Mononuclear cell (primary cell): ENCODE results near the gene B3GALNT1. TPM values are rescaled to one million over a fixed set of nuclear protein-coding genes. Genes with fewer than 3 reads are reported as not detected.
"Not testable (repeated sequence)": the region's sequence is repeated elsewhere in the genome, so short reads cannot be mapped to it uniquely, and the experiment has no call there.

Experiments
- H3K27me3 ChIP-seq: 2 replicates; pipeline ENCODE4 v1.6.0; 2011; ENCODE audit warnings: low read length, control low read depth; ENCODE audit not compliant: insufficient read depth
- H3K4me1 ChIP-seq: 2 replicates; pipeline ENCODE4 v1.5.1; 2011; ENCODE audit warnings: mild to moderate bottlenecking, low read length, control low read depth; ENCODE audit not compliant: insufficient read depth
- H3K4me3 ChIP-seq: 2 replicates; pipeline ENCODE4 v1.5.1; 2011; ENCODE audit warnings: mild to moderate bottlenecking, low read length, moderate library complexity
- H3K9me3 ChIP-seq: 2 replicates; pipeline ENCODE4 v1.5.1; 2011; ENCODE audit warnings: low read depth, mild to moderate bottlenecking, control low read depth, low read length
- total RNA-seq: library from RNA; depleted of rRNA; stranded (reverse); fragments of >200 nt; gene quantifications from one replicate; pipeline ENCODE4 v1.2.3, GENCODE V29; 2012

B3GALNT1 gene
- total RNA-seq, 1 donor = 0.42 TPM

DNA sequence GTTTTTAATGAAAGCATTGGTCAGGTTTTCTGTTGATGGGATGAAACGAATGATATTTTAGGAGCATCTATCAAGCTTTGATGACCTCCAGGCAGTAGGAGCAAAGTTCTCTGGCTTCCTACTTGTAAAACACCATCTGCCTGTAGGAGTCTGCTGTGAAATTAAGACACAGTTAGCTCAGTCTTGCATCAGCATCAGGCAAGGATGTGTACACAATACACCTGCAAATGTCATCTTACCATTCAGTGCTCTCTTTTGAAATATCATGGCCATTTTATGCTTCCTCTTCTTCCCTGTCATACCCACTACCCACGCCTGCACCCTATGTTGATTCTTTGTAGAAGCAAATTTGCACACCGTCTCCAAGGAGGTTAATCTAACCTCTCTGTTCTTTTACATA, 38.2 kb downstream of the B3GALNT1 start:
- Histone ChIP-seq H3K4me3 (no peak overlapping the region), H3K27me3 (no peaks in the 10 kb centered on the region), H3K4me1 (peaks cover 41% of the 10 kb centered on the region), H3K9me3 (no peaks in the 10 kb centered on the region)

DNA sequence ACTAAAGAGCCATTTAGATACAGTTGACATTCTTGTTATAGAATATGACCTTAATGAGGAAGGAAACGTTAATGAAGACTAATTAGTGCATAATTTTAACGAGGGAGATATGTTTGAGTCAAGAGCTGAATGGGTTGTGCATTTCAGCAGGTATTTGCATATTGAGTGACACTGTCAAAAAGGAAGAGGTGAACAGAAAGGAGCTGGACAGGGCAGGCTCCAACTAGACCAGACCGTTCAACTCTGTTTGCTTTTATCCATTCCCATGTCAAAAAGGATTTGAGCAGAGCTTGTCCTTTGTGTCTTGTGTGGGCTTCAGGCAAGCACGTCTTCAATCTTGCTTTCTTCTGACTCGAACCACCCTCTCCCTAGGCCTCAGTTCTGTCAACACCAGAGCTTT, 40.7 kb downstream of the B3GALNT1 start:
- Histone ChIP-seq H3K4me3 (no peak overlapping the region), H3K4me1 (peaks cover 15% of the 10 kb centered on the region), H3K9me3 (no peaks in the 10 kb centered on the region), H3K27me3 (no peaks in the 10 kb centered on the region)

GRCh38 chr3:161054860-161055604, 50.1 kb downstream of the B3GALNT1 start:
- no peaks in the 10 kb centered on the region for H3K4me1 ChIP-seq
- no peaks in the 10 kb centered on the region for H3K9me3 ChIP-seq
- H3K4me3 ChIP-seq = no peak overlapping the region
- no peaks in the 10 kb centered on the region for H3K27me3 ChIP-seq

- H3K27me3 ChIP-seq = no peaks in the 10 kb centered on the region
These were observed 53.3 kb downstream of the B3GALNT1 start for GRCh38 chr3:161051856-161052255.

DNA sequence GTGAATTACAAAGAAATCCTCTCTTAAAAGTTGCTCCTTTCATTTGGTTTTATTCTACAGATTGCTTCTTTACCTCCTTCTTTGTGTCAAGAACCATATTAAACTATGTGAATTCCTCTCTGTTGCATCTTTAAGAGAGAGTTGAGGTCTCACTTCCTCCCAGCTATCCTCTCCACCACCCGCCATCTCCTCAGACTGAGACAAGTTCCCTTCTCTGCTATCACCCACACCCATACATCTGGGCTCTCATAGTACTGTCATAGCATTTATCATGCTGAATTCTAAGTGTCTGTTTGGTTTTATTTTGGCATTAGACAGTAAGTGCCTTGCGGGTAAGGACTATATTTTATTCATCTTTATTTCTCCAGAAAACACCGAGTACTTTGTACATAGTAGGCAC, 54.2 kb downstream of the B3GALNT1 start:
- H3K27me3 ChIP-seq = no peaks in the 10 kb centered on the region
- H3K4me1 ChIP-seq = no peaks in the 10 kb centered on the region
- H3K4me3 ChIP-seq = no peak overlapping the region
- no peaks in the 10 kb centered on the region for H3K9me3 ChIP-seq

More at GRCh38 chr3:161051856-161052255, 53.3 kb downstream of the B3GALNT1 start:
- Histone ChIP-seq H3K4me1 (no peaks in the 10 kb centered on the region), H3K9me3 (no peaks in the 10 kb centered on the region), H3K4me3 (no peak overlapping the region)

GRCh38 chr3:161049683-161050248, 55.4 kb downstream of the B3GALNT1 start:
- Histone ChIP-seq H3K4me1 (no peaks in the 10 kb centered on the region), H3K27me3 (no peaks in the 10 kb centered on the region), H3K9me3 (no peaks in the 10 kb centered on the region), H3K4me3 (no peak overlapping the region)

DNA sequence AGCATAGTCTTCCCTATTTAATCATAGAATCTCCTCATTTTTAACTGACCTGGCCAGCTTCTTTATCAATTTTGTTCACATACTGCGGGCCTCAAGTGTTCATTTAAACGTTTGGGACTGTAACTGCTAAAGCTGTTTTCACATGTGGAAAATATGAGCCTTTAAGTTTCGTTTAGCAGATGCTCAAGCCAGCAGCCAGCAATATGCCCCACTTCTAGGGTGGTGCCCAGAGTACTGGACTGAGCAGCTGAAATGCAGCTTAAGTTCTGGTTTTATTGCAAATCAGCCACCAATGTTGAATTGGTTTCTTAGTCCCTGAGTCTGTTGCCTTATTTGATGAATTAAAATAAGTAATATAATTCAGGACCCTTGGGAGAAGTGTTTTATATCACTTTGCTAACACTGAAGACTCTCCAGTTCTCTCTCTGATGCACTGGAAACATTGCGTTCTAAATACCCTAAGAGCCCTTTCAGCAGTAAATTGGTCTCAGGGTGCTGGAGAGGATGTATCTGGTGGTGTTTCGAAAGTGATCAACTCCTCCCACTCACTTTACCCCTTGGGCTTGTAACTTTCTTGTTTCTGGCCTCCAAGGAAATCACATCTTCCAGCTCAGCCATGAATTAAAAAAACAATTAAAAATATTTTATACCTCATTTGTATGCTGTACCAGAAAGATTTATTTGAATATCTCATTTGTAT, 61.7 kb downstream of the B3GALNT1 start:
- H3K4me1 ChIP-seq = no peaks in the 10 kb centered on the region
- H3K27me3 ChIP-seq = no peaks in the 10 kb centered on the region
- H3K4me3 ChIP-seq = no peak overlapping the region
- H3K9me3 ChIP-seq = no peaks in the 10 kb centered on the region

DNA sequence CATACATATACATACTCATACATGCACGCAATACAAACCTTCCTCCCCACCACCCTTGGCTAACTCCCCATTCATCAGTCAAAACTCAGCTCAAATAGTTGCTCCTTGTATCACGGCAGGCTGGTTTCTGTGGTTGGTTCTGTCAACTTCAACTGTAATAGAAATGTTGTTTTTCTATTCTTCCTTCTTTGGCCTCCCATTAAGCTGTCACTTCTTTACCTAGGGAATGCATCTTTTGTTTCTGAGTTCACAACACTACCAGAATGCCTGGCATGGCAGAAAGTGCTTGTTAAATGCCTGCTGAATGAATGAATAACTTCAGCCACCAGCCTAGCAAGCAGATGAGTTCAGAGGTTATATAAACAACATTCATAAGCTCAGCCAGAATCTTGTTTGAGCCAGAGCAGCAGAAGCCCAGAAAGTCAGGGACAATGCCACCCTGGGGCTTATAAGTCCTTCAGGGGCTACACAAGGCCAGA, 63.1 kb downstream of the B3GALNT1 start:
- Histone ChIP-seq H3K4me3 (no peak overlapping the region), H3K27me3 (no peaks in the 10 kb centered on the region), H3K4me1 (peaks cover 2% of the 10 kb centered on the region), H3K9me3 (no peaks in the 10 kb centered on the region)

DNA sequence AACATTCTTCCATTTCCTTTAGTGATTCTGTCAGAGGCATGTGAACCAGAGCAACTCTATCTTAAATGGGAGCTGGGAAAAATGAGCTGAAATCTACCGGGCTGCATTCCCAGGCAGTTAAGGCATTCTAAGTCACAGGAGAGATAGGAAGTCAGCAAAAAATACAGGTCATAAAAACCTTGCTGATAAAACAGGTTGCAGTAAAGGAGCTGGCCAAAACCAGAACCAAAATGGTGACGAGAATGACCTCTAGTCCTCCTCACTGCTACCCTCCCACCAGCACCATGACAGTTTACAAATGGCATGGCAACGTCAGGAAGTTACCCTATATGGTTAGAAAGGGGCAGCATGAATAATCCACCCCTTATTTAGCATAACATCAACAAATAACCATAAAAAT, 66.4 kb downstream of the B3GALNT1 start:
- Histone ChIP-seq H3K4me1 (peaks cover 19% of the 10 kb centered on the region), H3K27me3 (no peaks in the 10 kb centered on the region), H3K4me3 (no peak overlapping the region), H3K9me3 (no peaks in the 10 kb centered on the region)

- H3K4me3 ChIP-seq = no peak overlapping the region
- H3K9me3 ChIP-seq = no peaks in the 10 kb centered on the region
These were observed 69.4 kb downstream of the B3GALNT1 start for GRCh38 chr3:161035711-161036110.

DNA sequence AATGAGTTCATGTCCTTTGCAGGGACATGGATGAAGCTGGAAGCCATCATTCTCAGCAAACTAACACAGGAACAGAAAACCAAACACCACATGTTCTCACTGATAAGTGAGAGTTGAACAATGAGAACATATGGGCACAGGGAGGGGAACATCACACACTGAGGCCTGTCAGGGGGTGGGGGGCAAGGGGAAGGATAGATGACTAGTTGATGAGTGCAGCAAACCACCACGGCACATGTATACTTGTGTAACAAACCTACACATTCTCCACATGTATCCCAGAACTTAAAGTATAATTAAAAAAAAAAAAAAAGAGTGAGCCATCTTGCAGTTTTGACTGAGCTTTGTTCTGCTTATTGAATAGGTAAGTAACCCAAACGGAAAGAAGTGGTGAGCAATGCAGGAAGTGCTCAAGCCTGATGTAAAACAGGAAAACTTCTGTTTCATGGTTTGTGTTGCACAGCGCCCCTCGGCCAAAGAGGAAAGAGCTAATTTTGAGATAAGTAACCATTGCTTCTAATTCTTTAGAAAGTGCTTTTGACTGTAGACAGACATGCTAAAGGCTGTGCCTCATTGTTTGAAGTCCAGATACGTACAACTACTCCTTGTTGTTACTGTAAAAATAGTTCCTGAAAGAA, 70.1 kb downstream of the B3GALNT1 start:
- H3K27me3 ChIP-seq, H3K9me3 ChIP-seq, H3K4me3 ChIP-seq: not testable (repeated sequence)
- peaks cover 19% of the 10 kb centered on the region for H3K4me1 ChIP-seq

More at GRCh38 chr3:161035711-161036110, 69.4 kb downstream of the B3GALNT1 start:
- H3K27me3 ChIP-seq = no peaks in the 10 kb centered on the region
- H3K4me1 ChIP-seq = peaks cover 19% of the 10 kb centered on the region

Other genes with a start within 250 kb of the B3GALNT1 start
- 87.6 TPM for gene NMD3, start 116.0 kb upstream of the B3GALNT1 start, total RNA-seq